Karpas-422 (cell line): Measurements from ENCODE around the gene PLCB1. TPM values are rescaled to one million over a fixed set of nuclear protein-coding genes. Genes with fewer than 3 reads are reported as not detected.
"Not testable (repeated sequence)": the region's sequence is repeated elsewhere in the genome, so short reads cannot be mapped to it uniquely, and the experiment has no call there.

Experiments
- DNase-seq: peaks from one replicate; pipeline ENCODE4 v3.0.0-alpha.2; 2015
- H2AFZ ChIP-seq: fragments of 200-600 bp; sonication (generic); 2 replicates; pipeline ENCODE4 v1.6.1; 2014; ENCODE audit warnings: antibody characterized with exemption, low read length, mixed read lengths
- H3K27ac ChIP-seq: fragments of 200-600 bp; sonication (generic); 2 replicates; pipeline ENCODE4 v1.5.1; 2014; ENCODE audit warnings: mild to moderate bottlenecking, low read length, moderate library complexity
- H3K27me3 ChIP-seq: fragments of 200-600 bp; sonication (generic); 2 replicates; pipeline ENCODE4 v1.6.1; 2014; ENCODE audit warnings: low read length, mixed read lengths
- H3K36me3 ChIP-seq: fragments of 200-600 bp; sonication (generic); 2 replicates; pipeline ENCODE4 v1.6.1; 2014; ENCODE audit warnings: low read length, mixed read lengths; ENCODE audit not compliant: insufficient read depth
- H3K4me1 ChIP-seq: fragments of 200-600 bp; sonication (generic); 2 replicates; pipeline ENCODE4 v1.6.1; 2014; ENCODE audit warnings: mild to moderate bottlenecking, low read length, mixed read lengths
- H3K4me2 ChIP-seq: fragments of 200-600 bp; sonication (generic); 2 replicates; pipeline ENCODE4 v1.6.1; 2014; ENCODE audit warnings: low read length, low read depth, mild to moderate bottlenecking; ENCODE audit not compliant: poor library complexity, severe bottlenecking
- H3K4me3 ChIP-seq: fragments of 200-600 bp; sonication (generic); 2 replicates; pipeline ENCODE4 v1.5.1; 2014; ENCODE audit warnings: mild to moderate bottlenecking, antibody characterized with exemption, low read length, mixed read lengths
- H3K79me2 ChIP-seq: fragments of 200-600 bp; sonication (generic); 2 replicates; pipeline ENCODE4 v1.6.1; 2014; ENCODE audit warnings: mild to moderate bottlenecking, low read length, mixed read lengths
- H3K9ac ChIP-seq: fragments of 200-600 bp; sonication (generic); 2 replicates; pipeline ENCODE4 v1.6.0; 2014; ENCODE audit warnings: low read length
- H3K9me2 ChIP-seq: fragments of 200-600 bp; sonication (generic), shearing (Covaris generic); replicated peaks from 2 replicates; pipeline ENCODE4 v1.6.0; 2014; ENCODE audit warnings: mild to moderate bottlenecking, low read length, moderate library complexity; ENCODE audit not compliant: insufficient read depth
- H3K9me3 ChIP-seq: fragments of 300-700, 200-600 bp; sonication (generic); 2 replicates; pipeline ENCODE4 v1.6.1; 2014; ENCODE audit warnings: low read length, mixed read lengths
- H4K20me1 ChIP-seq: fragments of 200-600 bp; sonication (generic); 2 replicates; pipeline ENCODE4 v1.6.1; 2014; ENCODE audit warnings: mild to moderate bottlenecking, antibody characterized with exemption, low read length, low read depth; ENCODE audit not compliant: insufficient read depth
- total RNA-seq: library from RNA; depleted of rRNA; stranded (reverse); fragments of >200 nt; shearing (Covaris generic); gene quantifications from 2 replicates; pipeline ENCODE4 v1.2.3, GENCODE V29; 2014; ENCODE audit warnings: low replicate concordance

The PLCB1 gene
- total RNA-seq, 1 experiment from 2014 or later, result 0.82 TPM

- H3K27me3 ChIP-seq, result no peaks in the 10 kb centered on the region
- H3K4me2 ChIP-seq, result no peak overlapping the region
- no peaks in the 10 kb centered on the region for H3K4me1 ChIP-seq
- H3K9me2 ChIP-seq, result no peaks in the 10 kb centered on the region
- no peaks in the 10 kb centered on the region for H3K79me2 ChIP-seq
- H4K20me1 ChIP-seq, result no peaks in the 10 kb centered on the region
- H2AFZ ChIP-seq, result no peak overlapping the region
- H3K27ac ChIP-seq, result no peak overlapping the region
- no peaks in the 10 kb centered on the region for H3K36me3 ChIP-seq
- no peak overlapping the region for H3K4me3 ChIP-seq
- DNase-seq, result no peak
- no peaks in the 10 kb centered on the region for H3K9me3 ChIP-seq
- H3K9ac ChIP-seq, result no peak overlapping the region
Observed at GRCh38 chr20:8635837-8636236, 503.8 kb downstream of the PLCB1 start.

GRCh38 chr20:8639112-8639778, 507.2 kb downstream of the PLCB1 start:
- Histone ChIP-seq H3K4me3 (no peak overlapping the region), H3K27ac (no peak overlapping the region)
- no peak for DNase-seq

DNA sequence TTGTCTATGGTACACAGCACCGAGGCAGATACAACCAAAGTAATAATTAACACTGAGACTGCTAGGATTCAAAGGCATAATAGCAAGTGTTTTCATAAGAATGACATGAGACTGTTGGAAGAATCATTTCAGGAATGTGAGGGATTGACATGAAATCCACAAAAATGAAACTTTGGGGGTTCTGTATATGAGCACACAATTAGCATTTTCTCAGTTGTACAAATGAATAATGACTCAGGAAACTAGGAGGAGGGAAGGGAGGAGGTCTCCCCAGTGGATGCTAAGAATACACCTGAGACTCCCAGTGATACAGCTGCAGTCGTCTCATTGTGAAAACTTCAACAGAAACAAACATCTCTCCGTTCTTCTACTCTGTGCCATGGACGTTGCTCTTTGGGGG, 508.4 kb downstream of the PLCB1 start:
- no peaks in the 10 kb centered on the region for H3K9me3 ChIP-seq
- H2AFZ ChIP-seq, result no peak overlapping the region
- H4K20me1 ChIP-seq, result no peaks in the 10 kb centered on the region
- no peak overlapping the region for H3K4me3 ChIP-seq
- no peaks in the 10 kb centered on the region for H3K4me1 ChIP-seq
- H3K4me2 ChIP-seq, result no peak overlapping the region
- no peaks in the 10 kb centered on the region for H3K36me3 ChIP-seq
- no peak overlapping the region for H3K27ac ChIP-seq
- H3K9ac ChIP-seq, result no peak overlapping the region
- H3K79me2 ChIP-seq, result no peaks in the 10 kb centered on the region
- no peaks in the 10 kb centered on the region for H3K27me3 ChIP-seq
- DNase-seq, result no peak
- no peaks in the 10 kb centered on the region for H3K9me2 ChIP-seq

More at GRCh38 chr20:8639112-8639778, 507.2 kb downstream of the PLCB1 start:
- Histone ChIP-seq H3K4me1 (no peaks in the 10 kb centered on the region), H3K27me3 (no peaks in the 10 kb centered on the region), H4K20me1 (no peaks in the 10 kb centered on the region), H3K36me3 (no peaks in the 10 kb centered on the region), H2AFZ (no peak overlapping the region), H3K9me3 (no peaks in the 10 kb centered on the region), H3K9ac (no peak overlapping the region), H3K9me2 (no peaks in the 10 kb centered on the region), H3K4me2 (no peak overlapping the region), H3K79me2 (no peaks in the 10 kb centered on the region)

GRCh38 chr20:8642247-8642646, 510.2 kb downstream of the PLCB1 start:
- Histone ChIP-seq H3K9me3 (no peaks in the 10 kb centered on the region), H3K4me3 (no peak overlapping the region)
- no peak for DNase-seq

DNA sequence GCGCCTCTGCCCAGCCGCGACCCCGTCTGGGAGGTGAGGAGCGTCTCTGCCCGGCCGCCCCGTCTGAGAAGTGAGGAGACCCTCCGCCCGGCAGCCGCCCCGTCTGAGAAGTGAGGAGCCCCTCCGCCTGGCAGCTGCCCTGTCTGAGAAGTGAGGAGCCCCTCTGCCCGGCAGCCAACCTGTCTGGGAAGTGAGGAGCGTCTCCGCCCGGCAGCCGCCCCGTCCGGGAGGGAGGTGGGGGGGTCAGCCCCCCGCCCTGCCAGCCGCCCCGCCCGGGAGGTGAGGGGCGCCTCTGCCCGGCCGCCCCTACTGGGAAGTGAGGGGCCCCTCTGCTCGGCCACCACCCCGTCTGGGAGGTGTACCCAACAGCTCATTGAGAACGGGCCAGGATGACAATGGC, 512.4 kb downstream of the PLCB1 start:
- H3K27ac ChIP-seq, H4K20me1 ChIP-seq, H2AFZ ChIP-seq, H3K9ac ChIP-seq, H3K36me3 ChIP-seq, H3K4me2 ChIP-seq, H3K27me3 ChIP-seq, H3K9me2 ChIP-seq, DNase-seq, H3K9me3 ChIP-seq, H3K79me2 ChIP-seq, H3K4me3 ChIP-seq, H3K4me1 ChIP-seq: not testable (repeated sequence)

More at GRCh38 chr20:8642247-8642646, 510.2 kb downstream of the PLCB1 start:
- Histone ChIP-seq H3K4me2 (no peak overlapping the region), H3K9ac (no peak overlapping the region), H3K79me2 (no peaks in the 10 kb centered on the region), H2AFZ (no peak overlapping the region), H3K36me3 (no peaks in the 10 kb centered on the region), H3K4me1 (no peaks in the 10 kb centered on the region), H3K27ac (no peak overlapping the region), H3K27me3 (no peaks in the 10 kb centered on the region), H3K9me2 (no peaks in the 10 kb centered on the region), H4K20me1 (no peaks in the 10 kb centered on the region)

DNA sequence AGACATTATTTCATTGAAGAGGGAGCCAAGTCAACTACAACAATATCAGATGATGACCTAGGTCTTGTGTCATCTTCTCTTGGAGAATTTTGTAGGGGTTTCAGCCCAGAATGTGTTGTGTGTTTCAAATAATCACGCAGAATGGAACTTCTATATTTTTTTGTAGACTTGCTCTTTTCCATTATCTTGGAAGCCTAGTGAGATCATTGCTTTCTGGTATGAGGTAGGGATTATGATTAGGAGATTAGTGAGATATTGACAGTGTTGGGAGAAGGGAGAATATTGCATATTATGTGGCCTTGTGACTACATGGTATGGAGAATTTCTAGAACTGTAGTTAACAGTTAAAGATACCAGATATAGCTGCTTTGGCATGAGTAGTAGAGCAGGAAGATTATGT, 513.3 kb downstream of the PLCB1 start:
- H3K36me3 ChIP-seq, result no peaks in the 10 kb centered on the region
- no peak overlapping the region for H3K27ac ChIP-seq
- no peaks in the 10 kb centered on the region for H3K27me3 ChIP-seq
- H3K4me2 ChIP-seq, result no peak overlapping the region
- H3K4me1 ChIP-seq, result no peaks in the 10 kb centered on the region
- H3K9ac ChIP-seq, result no peak overlapping the region
- no peak for DNase-seq
- no peak overlapping the region for H2AFZ ChIP-seq
- no peaks in the 10 kb centered on the region for H3K9me3 ChIP-seq
- no peak overlapping the region for H3K4me3 ChIP-seq
- no peaks in the 10 kb centered on the region for H4K20me1 ChIP-seq
- H3K79me2 ChIP-seq, result no peaks in the 10 kb centered on the region
- H3K9me2 ChIP-seq, result no peaks in the 10 kb centered on the region

DNA sequence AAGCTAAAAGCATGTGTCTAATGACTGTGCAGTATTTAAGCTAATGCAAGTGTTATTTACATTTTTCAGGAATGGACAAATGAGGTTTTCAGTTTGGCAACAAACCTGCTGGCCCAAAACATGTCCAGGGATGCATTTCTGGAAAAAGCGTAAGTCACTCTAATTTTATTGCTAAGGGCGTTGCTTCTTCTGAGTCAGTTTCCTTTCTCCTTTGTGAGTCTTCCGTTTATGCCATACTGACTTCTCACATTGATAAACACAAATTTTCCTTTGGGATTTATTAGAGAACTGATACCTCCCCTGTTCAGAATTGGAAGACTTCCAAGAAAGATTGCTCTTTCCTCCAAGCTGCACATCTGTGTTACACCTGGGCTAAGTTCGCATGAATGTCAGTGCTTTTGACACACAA, 514.0 kb downstream of the PLCB1 start:
- no peaks in the 10 kb centered on the region for H3K27me3 ChIP-seq
- H3K36me3 ChIP-seq, result no peaks in the 10 kb centered on the region
- H3K4me2 ChIP-seq, result no peak overlapping the region
- no peaks in the 10 kb centered on the region for H4K20me1 ChIP-seq
- H3K27ac ChIP-seq, result no peak overlapping the region
- H3K4me3 ChIP-seq, result no peak overlapping the region
- no peak overlapping the region for H2AFZ ChIP-seq
- H3K9ac ChIP-seq, result no peak overlapping the region
- no peaks in the 10 kb centered on the region for H3K9me3 ChIP-seq
- DNase-seq, result no peak
- no peaks in the 10 kb centered on the region for H3K4me1 ChIP-seq
- no peaks in the 10 kb centered on the region for H3K79me2 ChIP-seq
- H3K9me2 ChIP-seq, result no peaks in the 10 kb centered on the region

- H3K4me1 ChIP-seq, result no peaks in the 10 kb centered on the region
- no peak overlapping the region for H3K27ac ChIP-seq
- H2AFZ ChIP-seq, result no peak overlapping the region
- H3K4me3 ChIP-seq, result no peak overlapping the region
- H3K27me3 ChIP-seq, result no peaks in the 10 kb centered on the region
- no peaks in the 10 kb centered on the region for H3K79me2 ChIP-seq
- H3K9me2 ChIP-seq, result no peaks in the 10 kb centered on the region
- H3K9ac ChIP-seq, result no peak overlapping the region
- H4K20me1 ChIP-seq, result no peaks in the 10 kb centered on the region
- no peaks in the 10 kb centered on the region for H3K36me3 ChIP-seq
- H3K4me2 ChIP-seq, result no peak overlapping the region
- H3K9me3 ChIP-seq, result no peaks in the 10 kb centered on the region
- DNase-seq, result no peak
Observed at GRCh38 chr20:8646716-8647115, 514.6 kb downstream of the PLCB1 start.
